ENCODE data around the gene ANKRD66. TPM values are rescaled to one million over a fixed set of nuclear protein-coding genes. Genes with fewer than 3 reads are reported as not detected.

ANKRD66 gene
- not detected in 2 replicates for total RNA-seq

GRCh38 chr6:46746696-46747095 lies at the start of gene ANKRD66:
TSS of gene ANKRD66 (plus strand) at chr6:46746933. CDS start at chr6:46751949, 5,016 bp downstream.

GRCh38 chr6:46734867-46735719 lies 11.6 kb upstream of the ANKRD66 start, which contains the start of gene PLA2G7:
TSS of gene PLA2G7 (minus strand) at chr6:46735375. CDS start at chr6:46722891, 12,484 bp downstream.

DNA sequence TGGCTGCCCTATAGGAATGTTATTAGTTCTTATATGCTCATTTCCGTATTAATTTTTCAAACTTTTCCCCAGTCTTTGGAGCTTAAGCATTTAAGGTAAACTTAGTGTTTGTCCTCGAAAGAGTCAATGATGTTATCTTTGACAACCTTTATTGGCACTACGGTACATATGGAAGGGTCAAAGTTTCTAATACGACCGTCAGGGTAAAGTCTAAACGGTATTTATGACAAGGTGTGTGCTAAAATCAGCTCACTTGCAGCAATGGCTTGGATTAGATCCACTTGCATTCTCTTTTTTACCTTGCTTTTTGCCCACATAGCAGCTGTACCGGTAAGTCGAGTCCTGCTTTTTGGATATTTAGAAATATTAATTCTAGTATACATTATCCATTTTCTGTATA lies 46.4 kb downstream of the ANKRD66 start, which contains the start of gene MEP1A:
Gene MEP1A (plus strand): TSS at position 252 of the 400 bp plus-strand sequence. CDS start 10 bp downstream, at position 262.

Other genes with a start within 250 kb of the ANKRD66 start
- 0.44 and 0.53 TPM in 2 replicates for gene CYP39A1, start 94.1 kb upstream of the ANKRD66 start, total RNA-seq
- gene SLC25A27, start 94.0 kb upstream of the ANKRD66 start, total RNA-seq, result 4.4 and 6.4 TPM in 2 replicates
- 0.12 and 0.13 TPM in 2 replicates for gene TDRD6, start 59.0 kb upstream of the ANKRD66 start, total RNA-seq
- gene PLA2G7, start 11.6 kb upstream of the ANKRD66 start, total RNA-seq, result 0.13 TPM in 1 of 2 replicates, not detected in the other
- gene MEP1A, start 46.5 kb downstream of the ANKRD66 start, total RNA-seq, result not detected in 2 replicates
- 1.1 and 1.3 TPM in 2 replicates for gene ADGRF5, start 175.0 kb downstream of the ANKRD66 start, total RNA-seq